Activated T-cell treated with anti-CD3 and anti-CD28 coated beads for 4 hours (primary cell): ENCODE data around the gene ASCL4.
"Not testable (repeated sequence)": the region's sequence is repeated elsewhere in the genome, so short reads cannot be mapped to it uniquely, and the experiment has no call there.

Experiments used
- DNase-seq: peaks from one replicate; pipeline ENCODE4 v3.0.0-alpha.2; 2020

The ASCL4 gene, protein sequence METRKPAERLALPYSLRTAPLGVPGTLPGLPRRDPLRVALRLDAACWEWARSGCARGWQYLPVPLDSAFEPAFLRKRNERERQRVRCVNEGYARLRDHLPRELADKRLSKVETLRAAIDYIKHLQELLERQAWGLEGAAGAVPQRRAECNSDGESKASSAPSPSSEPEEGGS

DNA sequence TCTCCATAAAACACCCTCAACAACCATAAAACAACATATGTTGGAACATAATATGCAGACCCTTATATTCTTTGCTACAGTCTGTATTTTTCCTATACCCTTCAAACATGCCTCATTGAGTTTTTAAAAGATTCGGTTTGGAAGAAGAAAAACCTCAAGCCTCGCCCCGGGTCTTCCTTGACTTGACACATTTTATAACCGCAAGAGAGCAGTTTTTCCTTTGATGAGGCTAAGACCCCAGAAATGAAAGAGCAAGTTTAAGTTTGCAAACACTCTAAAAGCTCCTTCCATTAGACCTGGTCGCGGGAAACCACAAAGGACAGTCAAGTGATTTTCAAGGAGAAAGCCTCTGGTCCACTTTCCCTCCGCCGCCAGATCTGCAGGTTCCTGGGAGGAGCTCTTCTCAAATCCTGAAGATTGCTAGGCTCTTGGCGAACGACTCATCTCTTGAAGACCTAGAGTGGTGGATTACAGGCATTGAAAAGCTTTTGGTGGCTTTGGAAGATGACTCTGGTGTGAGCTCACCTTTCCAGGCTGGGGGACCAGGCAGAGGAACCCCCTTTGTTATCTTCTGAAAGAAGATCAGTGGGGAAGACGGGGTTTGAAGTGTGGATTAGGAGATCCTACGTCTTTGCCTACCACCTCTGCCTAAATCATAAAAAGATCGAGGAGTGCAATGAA is at the start of gene ASCL4:
ASCL4 (plus strand) TSS at position 356 of the 681 bp plus-strand sequence. CDS start 515 bp downstream, outside the sequence.
- DNase-seq: no peak

DNA sequence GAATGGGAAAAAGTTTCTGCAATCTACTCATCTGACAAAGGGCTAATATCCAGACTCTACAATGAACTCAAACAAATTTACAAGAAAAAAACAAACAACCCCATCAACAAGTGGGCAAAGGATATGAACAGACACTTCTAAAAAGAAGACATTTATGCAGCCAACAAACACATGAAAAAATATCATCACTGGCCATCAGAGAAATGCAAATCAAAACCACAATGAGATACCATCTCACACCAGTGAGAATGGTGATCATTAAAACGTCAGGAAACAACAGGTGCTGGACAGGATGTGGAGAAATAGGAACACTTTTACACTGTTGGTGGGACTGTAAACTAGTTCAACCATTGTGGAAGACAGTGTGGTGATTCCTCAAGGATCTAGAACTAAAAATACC is 47.2 kb upstream of the ASCL4 start:
- DNase-seq: not testable (repeated sequence)

DNA sequence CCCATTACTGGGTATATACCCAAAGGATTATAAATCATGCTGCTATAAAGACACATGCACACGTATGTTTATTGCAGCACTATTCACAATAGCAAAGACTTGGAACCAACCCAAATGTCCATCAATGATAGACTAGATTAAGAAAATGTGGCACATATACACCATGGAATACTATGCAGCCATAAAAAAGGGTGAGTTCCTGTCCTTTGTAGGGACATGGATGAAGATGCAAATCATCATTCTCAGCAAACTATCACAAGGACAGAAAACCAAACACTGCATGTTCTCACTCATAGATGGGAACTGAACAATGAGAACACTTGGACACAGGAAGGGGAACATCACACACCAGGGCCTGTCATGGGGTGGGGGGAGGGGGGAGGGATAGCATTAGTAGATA is 46.8 kb upstream of the ASCL4 start:
- not testable (repeated sequence) for DNase-seq

DNA sequence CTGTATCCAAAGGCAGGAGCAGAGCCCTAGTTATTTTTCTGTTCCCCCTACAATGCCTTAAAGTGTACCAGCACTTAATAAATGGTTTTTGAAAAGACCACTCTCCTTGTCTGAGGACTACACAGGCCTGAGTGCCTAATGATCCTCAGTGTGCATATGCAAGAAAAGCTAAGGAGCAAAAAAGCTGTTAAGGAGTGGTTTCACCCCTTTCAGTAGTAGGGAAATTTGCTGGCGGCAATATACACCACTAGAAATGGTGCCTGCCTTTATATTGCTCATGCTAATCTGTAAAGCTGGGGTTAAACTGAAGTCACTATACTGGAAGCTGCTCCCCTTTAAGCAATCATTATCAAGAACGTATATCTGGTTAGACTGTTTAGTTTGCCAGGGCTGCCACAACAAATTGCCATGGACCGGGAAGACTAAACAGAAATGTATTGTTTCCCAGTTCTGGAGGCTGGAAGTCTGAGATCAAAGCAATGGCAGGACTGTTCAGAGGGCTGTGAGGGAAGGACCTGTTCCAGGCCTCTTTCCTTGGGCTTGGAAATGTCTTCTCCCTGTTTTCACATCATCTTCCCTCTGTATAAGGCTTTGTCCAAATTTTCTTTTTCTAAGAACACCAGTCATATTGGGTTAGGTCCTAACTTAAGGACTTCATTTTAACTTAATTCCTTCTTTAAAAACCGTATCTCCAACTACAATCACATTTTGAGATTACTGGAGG is 43.7 kb upstream of the ASCL4 start:
- DNase-seq: no peak

DNA sequence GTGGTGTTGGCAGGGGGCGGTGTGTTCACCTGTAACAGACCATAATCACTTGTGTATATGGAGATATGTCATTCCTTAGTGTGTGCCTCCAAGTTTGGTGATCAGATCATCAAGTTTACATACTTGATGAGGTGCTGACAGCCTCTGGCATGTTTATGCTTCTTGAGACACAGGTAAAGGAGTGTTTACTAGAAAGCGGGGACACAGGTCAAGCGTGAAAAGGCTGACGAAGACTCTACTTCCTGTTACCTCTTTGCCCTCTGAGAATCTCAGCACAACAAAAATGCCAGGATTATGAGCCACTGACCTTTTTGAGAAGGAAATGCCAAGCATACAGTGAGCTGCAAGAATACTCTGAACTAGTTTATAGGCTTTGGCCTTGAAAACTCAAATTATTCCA is 43.1 kb upstream of the ASCL4 start:
- no peak for DNase-seq

DNA sequence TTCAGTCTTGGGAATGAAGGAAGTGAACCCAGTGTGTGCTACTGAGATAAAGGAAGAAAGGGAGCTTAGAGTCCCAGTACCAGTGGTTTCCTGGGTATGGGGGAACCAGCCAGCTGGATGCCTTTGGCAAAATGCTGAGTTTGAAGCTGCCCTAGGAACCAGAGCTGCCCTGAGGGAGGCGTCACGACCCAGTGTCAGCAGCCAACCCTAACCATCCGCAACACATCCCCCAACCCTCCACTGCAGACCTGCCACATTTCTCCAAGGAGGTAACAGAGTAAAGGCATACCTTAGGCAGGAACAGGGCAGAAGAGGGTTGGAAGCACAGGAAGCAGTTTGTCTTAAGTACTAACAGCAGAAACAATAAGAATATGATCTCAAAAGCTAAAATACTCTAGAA is 42.1 kb upstream of the ASCL4 start:
- DNase-seq: no peak

DNA sequence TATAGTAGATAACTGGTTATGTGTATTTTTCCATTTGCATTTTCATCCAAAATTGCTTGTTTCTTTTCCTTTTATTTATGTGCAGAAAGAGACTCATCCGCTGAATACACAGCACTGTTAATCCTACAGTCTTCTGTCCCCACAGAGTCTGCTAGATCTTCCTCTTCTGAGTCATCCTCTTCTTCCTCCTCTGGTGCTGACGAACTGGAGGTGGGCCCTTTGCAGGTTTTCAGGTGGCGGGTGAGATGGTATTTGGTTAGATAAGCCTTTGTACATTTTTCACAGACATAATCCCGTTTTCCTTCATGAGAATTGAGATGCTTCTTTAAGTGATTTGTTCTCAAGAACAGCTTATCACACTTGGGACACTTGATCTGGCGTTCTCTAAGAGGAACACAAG is 40.4 kb upstream of the ASCL4 start:
- no peak for DNase-seq

DNA sequence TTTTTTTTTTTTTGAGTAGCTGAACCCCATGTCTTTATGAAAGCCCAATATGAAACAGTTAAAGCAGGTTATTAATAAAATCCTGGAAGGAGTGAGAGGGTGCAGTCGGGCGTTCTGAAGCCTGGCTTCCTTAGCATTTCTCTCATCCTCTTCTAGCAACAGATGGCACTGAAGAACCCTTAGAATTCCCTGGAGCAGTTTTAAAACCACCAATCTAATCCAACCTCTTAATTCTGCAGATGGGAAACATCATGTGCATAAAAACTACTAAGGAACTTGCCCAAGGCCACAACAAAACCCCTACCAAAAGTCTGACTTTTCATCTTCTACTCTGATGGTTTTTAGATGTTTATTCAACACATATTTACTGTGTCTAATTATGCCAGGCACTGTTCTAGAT is 38.7 kb upstream of the ASCL4 start:
- DNase-seq: no peak

DNA sequence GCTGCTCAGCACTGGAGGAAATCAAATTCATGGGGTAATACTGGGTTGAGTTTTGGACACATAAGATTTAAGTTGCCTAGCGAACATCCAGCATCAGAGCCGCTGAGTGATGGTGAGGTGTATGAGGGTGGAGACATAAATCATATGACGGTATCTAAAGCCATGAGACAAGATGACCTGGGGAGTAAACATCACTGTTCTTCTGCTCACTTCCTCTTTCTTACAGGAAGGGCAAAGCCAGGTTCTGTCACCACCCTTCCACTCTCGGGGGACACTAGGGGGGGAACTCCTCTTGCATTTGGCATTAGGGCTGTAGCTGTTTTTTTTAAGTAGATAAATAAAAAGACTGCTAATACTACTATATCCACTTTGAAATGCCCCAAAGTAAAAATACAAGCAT is 37.6 kb upstream of the ASCL4 start:
- no peak for DNase-seq

DNA sequence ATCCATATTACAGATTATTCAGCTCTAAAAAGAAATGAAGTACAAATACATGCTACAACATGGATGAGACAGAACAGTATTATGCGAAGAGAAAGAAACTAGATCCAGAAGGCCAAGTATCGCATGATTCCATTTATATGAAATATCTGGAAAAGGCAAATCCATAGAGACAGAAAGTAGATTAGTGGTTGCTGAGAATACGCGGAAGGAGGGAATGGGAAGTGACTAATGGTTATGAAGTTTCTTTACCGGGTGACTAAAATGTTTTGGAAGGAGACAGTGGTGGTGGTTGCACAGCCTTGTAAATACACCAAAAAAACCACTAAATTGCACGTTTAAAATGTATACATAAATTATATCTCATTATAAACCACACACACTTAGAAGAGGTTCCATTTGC is 26.0 kb upstream of the ASCL4 start:
- no peak for DNase-seq

DNA sequence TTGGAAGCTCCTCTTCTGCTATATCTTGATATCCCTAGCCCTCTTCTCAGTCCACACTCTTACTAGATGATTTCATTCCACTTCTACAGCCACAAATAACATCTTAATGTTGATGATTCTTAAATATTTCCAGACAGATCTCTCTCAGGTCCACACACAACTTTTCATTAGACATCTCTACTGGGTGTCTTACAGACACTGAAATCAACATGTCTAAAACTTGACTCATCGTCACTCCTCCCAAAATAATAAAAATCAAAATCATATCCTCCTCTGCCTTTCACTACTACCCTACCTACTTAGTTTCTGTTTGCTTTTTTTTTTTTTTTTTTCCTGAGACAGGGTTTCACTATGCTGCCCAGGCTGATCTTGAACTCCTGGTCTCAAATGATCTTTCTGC is 25.4 kb upstream of the ASCL4 start:
- DNase-seq: no peak

DNA sequence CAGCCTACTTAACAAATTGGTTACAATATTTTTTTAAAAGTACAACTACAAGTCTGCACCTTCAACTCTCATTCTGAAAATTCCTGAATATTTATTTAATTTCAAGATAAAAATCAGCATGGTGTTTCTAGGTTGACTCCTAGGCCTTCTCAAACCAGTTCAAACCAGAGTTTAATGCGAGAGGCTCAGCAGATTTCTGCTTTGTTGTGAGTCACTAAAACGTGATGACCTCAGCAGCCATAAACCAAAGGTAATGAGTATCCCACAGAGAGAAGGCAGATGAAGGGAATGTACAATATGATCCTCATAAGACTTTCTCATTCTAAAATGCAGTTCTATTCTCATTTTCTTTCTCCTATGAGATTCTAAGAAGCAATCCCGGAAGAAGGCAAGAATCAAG is 15.1 kb upstream of the ASCL4 start:
- peak; percentile 5 for DNase-seq

DNA sequence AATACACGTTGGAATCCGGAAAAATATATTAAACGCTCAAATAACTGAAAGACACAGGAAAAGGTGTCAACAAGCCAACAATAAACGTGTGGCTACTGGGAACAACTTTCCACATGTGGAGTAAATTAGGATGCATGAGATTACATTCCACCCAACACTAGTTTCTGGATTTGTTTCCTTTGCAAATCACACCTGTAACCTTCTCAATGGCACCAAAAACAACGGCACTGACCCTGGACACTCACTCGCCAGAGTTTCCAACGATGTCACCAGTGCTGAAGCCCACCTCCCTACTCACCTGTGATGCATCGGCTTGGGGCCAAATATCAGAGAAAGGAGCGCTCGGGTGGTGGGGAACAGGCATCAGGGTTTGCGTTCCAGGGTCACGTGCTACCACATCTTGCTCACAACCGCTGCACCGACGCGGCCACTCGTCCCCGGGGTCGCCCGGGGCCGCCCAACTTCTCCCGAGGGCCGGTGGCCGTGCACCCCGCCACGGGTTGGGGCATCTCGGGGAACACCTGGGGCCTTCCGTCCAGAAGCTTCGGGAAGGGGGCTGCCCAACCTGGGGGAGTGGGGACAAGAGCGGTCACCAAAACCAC is 14.2 kb upstream of the ASCL4 start:
- DNase-seq: peak; percentile 5

DNA sequence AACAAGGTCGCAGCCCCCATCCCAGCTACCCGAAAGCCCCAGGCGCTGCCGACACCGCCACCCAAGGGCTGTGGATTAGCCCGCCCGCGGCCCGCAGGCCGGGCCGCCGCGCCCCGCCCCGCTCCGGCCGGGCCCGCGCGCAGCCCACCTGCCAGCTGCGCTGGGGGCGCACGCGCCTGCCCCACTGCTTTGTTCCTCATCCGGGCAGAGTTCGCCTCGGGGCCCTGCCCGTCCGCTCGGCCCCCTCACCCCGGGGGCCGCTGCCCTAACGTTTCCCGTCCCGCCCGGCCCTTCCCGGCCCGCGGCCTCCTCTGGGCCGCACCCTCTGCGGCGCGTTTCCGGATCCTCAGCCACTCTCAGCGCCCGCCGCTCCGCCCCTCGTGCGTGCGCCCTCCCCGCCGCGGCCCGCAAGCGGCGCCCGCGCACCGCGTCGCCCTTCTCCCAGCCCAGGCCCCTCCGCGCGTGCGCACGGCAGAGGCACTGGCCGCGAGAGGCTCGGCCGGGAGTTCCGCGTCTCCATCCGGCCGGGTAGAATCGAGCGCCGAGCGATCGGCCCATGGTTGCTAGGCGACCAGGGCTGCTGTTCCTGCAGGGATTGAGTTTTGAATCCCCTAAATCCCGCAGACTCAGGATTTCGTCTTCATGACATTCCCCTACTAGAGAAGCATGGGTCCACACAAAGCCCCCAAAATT is 13.5 kb upstream of the ASCL4 start, which contains the start of gene PRDM4:
PRDM4 (minus strand) TSS at position 329 of the 693 bp plus-strand sequence. CDS start 622 bp downstream, outside the sequence.
- DNase-seq: peak; percentile 72

DNA sequence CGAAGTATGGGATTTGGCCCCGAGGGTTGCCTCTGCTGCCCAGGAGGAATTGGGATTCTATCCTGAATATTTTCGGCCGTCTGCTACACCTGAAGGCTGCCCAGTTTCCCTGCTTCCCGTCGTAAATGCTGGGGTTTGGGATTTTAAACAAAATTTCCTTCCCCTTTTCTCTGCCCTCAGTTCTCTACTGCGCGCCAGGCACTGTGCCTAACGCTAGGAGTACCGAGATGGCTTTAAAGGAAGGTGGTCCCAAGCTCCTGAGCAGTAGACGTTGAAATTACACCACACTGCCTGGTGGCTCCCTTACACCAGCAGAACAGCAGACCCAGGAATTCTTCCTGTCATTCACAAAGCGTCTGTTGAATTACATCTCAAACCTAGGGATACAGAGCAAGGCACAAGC is 13.0 kb upstream of the ASCL4 start:
- DNase-seq: peak; percentile 3

DNA sequence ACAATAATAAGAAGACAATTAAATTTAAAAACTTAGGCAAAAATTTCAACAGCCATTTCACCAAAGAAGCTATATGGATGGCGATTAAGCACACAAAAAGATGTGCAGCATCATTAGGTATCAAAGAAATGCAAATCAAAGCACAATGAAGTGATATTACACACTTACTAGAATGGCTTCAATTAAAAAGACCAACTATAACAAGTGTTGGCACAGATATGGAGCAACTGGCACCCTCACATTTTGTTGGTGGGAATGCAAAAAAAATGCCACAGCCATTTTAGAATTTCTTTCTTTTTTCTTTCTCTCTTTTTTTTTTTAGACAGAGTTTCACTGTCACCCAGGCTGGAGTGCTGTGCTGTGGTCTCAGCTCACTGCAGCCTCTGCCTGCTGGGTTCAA is 11.6 kb upstream of the ASCL4 start:
- DNase-seq: no peak

DNA sequence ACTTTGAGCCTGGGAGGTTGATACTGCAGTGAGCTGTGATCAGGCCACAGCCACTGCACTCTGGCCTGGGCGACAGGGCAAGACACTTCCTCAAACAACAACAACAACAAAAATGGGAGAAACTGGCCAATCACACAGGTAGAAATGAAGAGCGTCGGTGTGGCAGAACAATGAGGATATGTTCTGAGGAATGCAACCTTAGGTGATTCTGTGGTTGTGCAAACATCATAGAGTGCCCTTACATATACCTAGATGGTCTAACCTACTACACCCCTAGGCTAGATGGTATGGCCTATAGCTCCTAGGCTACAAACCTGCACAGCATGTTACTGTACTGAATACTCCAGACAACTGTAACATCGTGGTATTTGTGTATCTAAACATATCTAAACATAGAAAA is 9.9 kb upstream of the ASCL4 start:
- DNase-seq: no peak

DNA sequence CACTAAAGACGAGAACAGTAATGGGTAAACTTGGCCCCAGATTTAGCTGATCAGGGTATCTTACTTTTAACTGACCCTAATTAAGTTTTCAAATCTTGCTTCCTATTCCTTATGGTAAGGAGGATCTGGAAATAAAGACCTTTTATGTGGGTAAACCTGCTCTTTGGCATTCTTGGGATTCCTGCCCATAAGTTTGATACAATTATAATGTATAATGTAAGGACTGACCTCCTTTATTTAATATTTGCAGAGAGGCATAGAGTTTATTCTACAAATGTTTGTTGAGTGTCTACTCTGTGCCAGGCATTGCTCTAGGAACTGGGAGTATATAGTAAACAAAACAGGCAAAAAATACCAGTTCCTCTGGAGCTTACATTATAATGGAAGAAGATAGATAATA is 9.2 kb upstream of the ASCL4 start:
- DNase-seq: no peak

DNA sequence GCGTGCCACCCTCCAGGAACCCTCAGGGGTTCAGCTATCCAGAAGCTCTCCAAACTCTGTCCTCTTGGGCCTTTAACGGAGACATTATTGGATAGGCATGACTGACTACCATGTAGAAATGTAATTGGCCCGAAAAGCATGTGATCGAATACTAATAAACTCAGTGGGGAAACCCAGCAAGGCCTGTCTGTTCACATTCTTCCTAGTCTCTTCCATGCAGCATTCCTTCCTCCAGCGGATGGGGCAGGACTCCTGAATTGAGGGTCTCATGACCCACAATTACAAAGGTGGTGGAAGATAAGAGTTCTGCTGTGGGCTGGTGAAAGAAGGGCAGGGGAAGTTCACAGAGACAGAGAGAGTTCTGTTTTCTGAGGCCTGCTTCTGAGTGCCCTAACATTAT is 7.0 kb upstream of the ASCL4 start:
- DNase-seq: no peak

DNA sequence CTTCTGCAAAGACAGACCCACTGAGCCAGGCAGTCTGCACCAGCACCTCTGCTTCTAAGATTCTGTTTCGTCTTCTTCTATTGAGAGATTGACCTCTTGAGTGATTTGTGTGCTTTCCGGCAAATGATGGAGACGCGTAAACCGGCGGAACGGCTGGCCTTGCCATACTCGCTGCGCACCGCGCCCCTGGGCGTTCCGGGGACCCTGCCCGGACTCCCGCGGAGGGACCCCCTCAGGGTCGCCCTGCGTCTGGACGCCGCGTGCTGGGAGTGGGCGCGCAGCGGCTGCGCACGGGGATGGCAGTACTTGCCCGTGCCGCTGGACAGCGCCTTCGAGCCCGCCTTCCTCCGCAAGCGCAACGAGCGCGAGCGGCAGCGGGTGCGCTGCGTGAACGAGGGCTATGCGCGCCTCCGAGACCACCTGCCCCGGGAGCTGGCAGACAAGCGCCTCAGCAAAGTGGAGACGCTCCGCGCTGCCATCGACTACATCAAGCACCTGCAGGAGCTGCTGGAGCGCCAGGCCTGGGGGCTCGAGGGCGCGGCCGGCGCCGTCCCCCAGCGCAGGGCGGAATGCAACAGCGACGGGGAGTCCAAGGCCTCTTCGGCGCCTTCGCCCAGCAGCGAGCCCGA is 703 bp downstream of the ASCL4 start:
- DNase-seq: no peak

DNA sequence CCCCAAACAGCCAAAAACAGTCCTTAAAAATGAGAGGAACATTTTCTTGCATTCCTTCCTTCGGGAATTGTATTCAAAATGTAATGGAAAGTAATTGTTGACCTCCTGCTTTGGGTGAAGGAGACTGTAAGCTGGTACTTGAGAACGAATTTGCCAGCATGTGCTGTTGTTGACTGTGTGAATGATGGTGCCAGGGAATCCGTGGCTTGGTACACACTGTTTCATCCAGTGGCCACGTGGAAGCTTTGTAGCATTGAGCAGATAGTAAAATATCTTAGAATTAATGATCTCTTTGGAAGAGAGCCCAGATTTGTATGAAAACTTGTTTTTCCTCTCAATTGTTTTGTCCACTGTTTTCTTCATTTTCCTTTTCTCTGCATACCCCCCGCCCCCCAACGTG is 1.7 kb downstream of the ASCL4 start:
- DNase-seq: no peak

DNA sequence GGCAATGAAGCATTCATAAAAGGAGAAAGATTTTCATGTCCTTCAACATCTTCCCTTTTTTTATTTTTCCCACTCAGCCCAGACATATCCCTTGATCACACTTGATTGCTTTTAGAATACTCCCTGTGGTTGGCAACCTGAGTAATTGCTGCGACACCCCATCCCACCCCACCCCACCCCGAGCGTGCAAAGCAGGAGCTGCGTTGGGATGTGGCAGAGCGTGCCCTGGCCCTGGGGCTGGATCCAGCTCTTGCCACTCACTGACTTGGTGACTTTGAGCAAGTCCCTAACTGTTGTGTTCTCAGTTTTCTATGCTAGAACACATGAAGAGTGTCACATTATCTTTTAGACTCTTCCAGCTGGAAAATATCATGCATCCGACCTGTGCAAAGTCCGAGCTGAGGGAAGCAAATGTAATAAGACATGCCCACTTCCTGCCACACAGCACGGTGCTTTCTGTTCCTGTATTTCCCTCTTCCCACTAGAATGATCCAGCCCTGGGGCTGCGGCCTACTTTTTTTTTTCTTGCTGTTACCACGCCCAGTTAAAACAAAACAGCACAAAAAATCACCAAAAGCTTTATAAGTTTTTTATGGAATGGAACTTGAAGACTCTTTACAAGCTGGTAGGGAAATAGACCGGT is 4.0 kb downstream of the ASCL4 start:
- no peak for DNase-seq
